Measurements from ENCODE around the gene ELMO1.

- TF ChIP-seq SMAD1 (CRISPR knock-in tag; IDR thresholded peaks at IDR 0.05; ENCODE audit: borderline replicate concordance, low read depth) (no peak), AGO1 (IDR thresholded peaks at IDR 0.05; ENCODE audit: low read depth, low read length, poor library complexity, severe bottlenecking) (no peak)
These were observed 24.1 kb downstream of the ELMO1 start for GRCh38 chr7:37424521-37424920.

Measured in HepG2 (cell line).